HG03469 (cell line): ENCODE measurements around the gene GLA.

ENCODE experiments used
- ATAC-seq: cut with Tn5 transposase; IDR thresholded peaks from one replicate; pipeline ENCODE4 v1.9.1; 2021; ENCODE audit warnings: mild to moderate bottlenecking, moderate library complexity, moderate number of reproducible peaks; ENCODE audit not compliant: unreplicated experiment

Gene GLA

GRCh38 chrX:101398694-101399093, 9.0 kb downstream of the GLA start:
- ATAC-seq, result no peak

- no peak for ATAC-seq
Measured at GRCh38 chrX:101397779-101398178, 9.9 kb downstream of the GLA start.

GRCh38 chrX:101395789-101396188, 11.9 kb downstream of the GLA start:
- ATAC-seq, result no peak

GRCh38 chrX:101394372-101394771, 13.4 kb downstream of the GLA start:
- ATAC-seq, result no peak

- ATAC-seq, result no peak
Measured at GRCh38 chrX:101393530-101394305, 14.0 kb downstream of the GLA start.

GRCh38 chrX:101391831-101392230, 15.9 kb downstream of the GLA start:
- no peak for ATAC-seq

- ATAC-seq, result peak; percentile 86
Measured at GRCh38 chrX:101390664-101391525, 16.8 kb downstream of the GLA start, which contains the start of gene RPL36A. RPL36A (plus strand) TSS chrX:101391011; CDS start chrX:101391044, 33 bp downstream.

GRCh38 chrX:101388604-101389003, 19.1 kb downstream of the GLA start:
- ATAC-seq, result no peak

GRCh38 chrX:101386542-101386885, 21.2 kb downstream of the GLA start:
- ATAC-seq, result no peak

GRCh38 chrX:101385795-101386541, 21.8 kb downstream of the GLA start, which contains the start of gene BTK:
BTK (minus strand) TSS chrX:101386191; CDS start chrX:101375284, 10,907 bp downstream.
- ATAC-seq, result peak; percentile 41

GRCh38 chrX:101385026-101385684, 22.6 kb downstream of the GLA start:
- no peak for ATAC-seq

- ATAC-seq, result peak; percentile 81
Measured at GRCh38 chrX:101383679-101384205, 24.0 kb downstream of the GLA start.

GRCh38 chrX:101377547-101377946, 30.2 kb downstream of the GLA start:
- ATAC-seq, result no peak

- no peak for ATAC-seq
Measured at GRCh38 chrX:101370888-101371504, 36.7 kb downstream of the GLA start.

- no peak for ATAC-seq
Measured at GRCh38 chrX:101369687-101370086, 38.0 kb downstream of the GLA start.

GRCh38 chrX:101368800-101369199, 38.9 kb downstream of the GLA start:
- no peak for ATAC-seq

GRCh38 chrX:101365301-101365795, 42.4 kb downstream of the GLA start:
- ATAC-seq, result no peak

- no peak for ATAC-seq
Measured at GRCh38 chrX:101362757-101363156, 45.0 kb downstream of the GLA start.

- no peak for ATAC-seq
Measured at GRCh38 chrX:101362116-101362515, 45.6 kb downstream of the GLA start.

GRCh38 chrX:101360390-101360789, 47.3 kb downstream of the GLA start:
- no peak for ATAC-seq
